Measurements from ENCODE around the gene GCN1.
"Not testable (repeated sequence)": the region's sequence is repeated elsewhere in the genome, so short reads cannot be mapped to it uniquely, and the experiment has no call there.

GCN1 gene, protein sequence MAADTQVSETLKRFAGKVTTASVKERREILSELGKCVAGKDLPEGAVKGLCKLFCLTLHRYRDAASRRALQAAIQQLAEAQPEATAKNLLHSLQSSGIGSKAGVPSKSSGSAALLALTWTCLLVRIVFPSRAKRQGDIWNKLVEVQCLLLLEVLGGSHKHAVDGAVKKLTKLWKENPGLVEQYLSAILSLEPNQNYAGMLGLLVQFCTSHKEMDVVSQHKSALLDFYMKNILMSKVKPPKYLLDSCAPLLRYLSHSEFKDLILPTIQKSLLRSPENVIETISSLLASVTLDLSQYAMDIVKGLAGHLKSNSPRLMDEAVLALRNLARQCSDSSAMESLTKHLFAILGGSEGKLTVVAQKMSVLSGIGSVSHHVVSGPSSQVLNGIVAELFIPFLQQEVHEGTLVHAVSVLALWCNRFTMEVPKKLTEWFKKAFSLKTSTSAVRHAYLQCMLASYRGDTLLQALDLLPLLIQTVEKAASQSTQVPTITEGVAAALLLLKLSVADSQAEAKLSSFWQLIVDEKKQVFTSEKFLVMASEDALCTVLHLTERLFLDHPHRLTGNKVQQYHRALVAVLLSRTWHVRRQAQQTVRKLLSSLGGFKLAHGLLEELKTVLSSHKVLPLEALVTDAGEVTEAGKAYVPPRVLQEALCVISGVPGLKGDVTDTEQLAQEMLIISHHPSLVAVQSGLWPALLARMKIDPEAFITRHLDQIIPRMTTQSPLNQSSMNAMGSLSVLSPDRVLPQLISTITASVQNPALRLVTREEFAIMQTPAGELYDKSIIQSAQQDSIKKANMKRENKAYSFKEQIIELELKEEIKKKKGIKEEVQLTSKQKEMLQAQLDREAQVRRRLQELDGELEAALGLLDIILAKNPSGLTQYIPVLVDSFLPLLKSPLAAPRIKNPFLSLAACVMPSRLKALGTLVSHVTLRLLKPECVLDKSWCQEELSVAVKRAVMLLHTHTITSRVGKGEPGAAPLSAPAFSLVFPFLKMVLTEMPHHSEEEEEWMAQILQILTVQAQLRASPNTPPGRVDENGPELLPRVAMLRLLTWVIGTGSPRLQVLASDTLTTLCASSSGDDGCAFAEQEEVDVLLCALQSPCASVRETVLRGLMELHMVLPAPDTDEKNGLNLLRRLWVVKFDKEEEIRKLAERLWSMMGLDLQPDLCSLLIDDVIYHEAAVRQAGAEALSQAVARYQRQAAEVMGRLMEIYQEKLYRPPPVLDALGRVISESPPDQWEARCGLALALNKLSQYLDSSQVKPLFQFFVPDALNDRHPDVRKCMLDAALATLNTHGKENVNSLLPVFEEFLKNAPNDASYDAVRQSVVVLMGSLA (N-terminal part only)
- total RNA-seq = 192 to 247 (median 231) reads per million in 4 donors

DNA sequence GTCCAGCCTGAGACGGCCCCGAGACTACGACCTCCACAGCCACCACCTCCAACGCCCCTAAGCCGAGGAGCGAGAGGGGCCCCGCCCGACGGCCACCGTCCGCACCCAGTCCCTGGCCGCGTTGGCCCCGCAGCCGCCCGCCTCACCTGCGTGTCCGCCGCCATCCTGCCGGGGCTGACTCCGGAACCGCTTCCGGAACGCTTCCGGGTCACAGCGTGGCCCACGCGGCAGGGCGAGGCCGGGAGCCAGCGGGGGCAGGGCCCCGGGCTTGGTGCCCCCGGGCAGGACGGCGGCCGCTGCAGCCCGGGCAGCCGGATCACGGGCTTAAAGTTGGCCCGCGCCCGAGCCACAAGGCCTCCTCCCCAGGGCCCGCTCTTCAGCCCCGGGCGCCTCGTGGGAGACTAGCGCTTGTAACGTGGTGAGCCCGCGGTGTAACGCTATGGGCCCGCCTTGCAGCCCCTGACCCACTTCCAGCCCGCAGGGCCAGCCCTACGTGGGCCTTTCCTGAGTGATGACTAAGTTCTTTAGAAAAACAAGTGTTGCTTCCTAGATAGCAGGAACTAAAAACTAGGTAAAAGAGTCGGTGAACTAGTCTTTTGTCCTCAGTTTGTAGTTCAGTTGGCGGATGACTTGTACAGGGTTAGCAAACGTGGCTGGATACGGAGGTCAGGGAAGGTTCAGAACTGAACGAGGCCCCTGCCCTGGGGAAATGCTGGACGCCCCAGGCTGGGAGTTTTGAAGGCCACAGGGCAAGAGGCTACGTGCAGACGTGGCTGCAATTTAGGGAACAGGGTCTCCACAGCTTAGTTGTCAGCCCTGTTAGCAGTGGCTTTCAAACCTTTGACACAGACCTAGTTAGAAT, at the start of gene GCN1:
Gene GCN1, minus strand, starts transcription at position 182 of the 862 bp plus-strand sequence. Its CDS starts 18 bp downstream, at position 164.
- peak; percentile 75 to 85 (median 82) for DNase-seq

DNA sequence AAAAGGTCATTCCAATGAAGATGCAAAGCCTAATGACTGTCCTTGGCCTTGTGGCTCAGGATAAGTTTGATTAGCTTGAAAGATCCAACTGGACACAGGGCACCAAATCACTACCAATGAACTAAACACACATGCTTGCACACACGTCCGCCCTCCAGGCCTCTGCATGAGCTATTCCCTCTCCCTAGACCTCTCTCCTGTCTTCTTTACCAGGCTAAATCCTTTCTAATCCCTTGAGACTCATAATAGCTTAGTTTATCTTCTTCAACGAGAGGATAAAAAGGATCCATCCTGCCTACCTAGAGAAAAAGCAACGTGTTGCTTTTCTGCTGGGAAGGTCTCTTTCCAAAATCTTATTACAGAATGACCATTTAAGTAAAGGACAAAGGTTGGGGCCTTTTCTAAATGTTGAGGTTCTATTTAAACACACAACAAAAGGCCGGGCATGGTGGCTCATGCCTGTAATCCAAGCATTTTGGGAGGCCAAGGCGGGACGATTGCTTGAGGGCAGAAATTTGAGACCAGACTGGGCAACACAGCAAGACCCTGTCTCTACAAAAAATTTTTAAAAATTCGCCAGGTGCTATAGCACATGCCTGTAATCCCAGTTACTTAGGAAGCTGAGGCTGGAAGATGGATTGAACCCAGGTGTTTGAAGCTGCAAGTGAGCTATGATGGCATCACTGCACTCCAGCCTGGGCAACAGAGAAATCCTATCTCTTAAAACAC, 48.6 kb upstream of the GCN1 start:
- no peak for DNase-seq

DNA sequence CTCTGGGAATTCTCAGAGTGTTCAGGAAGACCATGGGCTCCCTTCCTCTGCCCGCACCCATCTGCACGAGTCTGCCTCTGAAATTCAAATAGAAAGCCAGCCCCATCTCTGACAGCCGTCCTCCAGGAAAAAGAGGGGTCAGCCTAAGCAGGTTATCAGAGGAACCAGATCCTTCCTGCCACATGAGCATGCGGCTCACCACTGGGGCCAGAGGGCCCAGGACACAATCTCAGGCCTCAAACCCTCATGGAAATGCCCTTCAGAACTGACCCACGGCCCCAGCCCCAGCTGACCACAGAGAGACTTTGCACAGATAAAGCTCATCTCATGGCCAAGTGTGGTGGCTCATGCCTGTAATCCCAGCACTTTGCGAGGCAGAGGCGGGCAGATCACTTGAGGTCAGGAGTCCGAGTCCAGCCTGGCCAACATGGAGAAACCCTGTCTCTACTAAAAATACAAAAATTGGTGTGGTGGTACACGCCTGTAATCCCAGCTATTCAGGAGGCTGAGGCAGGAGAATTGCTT, 47.8 kb upstream of the GCN1 start:
- DNase-seq = no peak

DNA sequence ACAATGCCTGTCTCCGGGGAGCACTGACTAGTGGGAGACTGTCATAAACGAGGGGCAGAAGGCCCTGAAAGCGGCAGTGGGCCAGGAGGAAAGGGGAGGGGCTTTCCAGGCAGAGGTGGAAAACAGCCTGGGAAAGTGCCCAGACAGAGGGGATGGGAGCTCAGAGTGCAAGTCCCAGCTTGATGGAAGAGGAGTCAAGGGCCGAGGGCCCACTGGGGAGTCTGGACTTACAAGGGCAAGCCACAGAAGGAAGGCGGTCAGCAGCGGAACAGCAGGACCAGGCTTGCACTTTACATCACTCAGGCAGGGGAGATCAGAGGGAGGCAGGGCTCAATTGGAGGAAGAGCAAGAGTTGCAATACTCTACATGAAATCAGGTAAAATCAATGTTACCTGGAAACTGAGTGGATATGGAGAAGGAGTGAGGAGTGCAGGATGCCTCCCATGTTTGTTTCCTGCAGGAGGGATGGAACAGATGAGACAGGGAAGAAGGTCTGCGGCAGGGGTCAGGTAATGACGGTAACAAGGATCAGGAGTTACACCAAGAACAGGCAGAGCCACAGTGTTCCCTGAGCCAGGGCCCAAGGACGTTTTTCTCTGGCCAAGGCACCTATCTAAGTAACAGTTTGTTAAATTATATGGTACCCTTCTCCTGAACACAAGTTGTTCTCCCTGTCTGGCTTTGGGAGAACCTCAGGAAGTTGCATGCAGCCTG, 47.2 kb upstream of the GCN1 start:
- DNase-seq = no peak

DNA sequence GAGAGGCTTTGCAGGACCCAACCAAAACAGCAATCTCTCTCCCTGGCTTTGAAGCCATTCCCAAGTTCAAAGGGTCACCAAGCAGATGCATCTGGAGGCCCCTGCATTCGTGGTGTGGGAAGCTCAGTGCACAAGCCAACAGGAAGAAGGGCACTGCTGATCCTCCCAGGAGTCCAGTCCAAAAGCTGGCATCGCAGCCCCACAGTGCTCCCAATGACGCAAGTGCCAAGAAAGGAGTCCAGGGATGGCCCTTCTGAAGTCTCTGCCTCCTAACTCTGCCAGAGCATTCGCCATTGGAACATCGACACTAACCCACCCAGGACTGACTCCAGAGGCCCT, 45.9 kb upstream of the GCN1 start:
- no peak for DNase-seq

DNA sequence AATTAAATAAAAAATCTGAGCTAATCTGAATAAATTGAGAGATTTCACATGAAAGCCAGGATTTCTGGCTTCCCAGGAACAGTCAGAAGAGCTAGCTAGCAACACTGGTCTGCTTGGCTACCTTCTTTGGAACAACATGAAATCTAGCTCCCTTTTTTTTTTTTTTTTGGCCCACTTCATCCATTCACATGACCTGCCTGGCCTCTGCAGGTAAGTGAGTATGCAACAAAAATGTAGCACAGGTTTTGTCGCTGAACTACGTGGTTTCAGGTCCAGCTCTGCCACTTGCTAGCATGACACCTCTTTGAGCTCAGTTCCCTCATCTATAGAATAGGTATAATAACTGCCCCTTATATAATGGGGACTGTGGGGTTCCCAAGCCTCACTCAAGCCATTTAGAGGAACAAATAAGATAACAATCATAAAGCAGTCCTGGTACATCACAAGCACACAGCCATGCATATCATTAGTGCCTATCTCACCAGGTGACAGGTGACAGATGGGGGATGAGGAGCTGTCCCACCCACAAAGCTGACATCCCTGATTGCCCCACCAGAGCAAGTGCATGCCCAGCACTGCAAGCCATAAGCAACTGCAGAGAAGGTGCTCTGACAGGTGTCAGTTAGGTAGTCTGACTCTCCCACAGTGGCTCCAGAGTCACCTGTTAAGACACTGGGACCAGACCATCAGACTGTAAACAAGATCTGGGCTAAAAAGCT, 45.4 kb upstream of the GCN1 start:
- DNase-seq = no peak

DNA sequence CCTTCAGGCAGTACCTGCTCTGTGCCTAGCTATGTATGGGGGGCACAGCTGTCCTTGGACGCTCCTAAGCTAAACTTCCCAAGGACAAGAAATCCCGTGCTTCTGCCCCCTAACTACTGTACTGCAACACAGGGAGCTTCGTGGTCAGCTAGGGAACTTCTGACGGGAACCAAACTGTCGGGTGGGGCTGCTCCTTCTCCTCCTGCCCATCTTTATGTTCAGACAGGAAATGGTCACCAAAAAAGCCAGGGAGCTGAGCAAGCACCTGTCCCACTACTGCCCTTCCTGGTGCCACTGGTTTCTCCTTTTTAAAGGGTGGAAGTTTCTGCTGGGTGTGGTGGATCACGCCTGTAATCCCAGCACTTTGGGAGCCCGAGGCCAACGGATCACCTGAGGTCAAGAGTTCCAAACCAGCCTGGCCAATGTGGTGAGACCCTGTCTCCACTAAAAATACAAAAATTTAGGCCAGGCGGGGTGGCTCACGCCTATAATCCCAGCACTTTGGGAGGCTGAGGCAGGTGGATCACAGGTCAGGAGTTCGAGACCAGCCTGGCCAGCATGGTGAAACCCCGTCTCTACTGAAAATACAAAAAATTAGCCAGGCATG, 44.4 kb upstream of the GCN1 start:
- no peak for DNase-seq

DNA sequence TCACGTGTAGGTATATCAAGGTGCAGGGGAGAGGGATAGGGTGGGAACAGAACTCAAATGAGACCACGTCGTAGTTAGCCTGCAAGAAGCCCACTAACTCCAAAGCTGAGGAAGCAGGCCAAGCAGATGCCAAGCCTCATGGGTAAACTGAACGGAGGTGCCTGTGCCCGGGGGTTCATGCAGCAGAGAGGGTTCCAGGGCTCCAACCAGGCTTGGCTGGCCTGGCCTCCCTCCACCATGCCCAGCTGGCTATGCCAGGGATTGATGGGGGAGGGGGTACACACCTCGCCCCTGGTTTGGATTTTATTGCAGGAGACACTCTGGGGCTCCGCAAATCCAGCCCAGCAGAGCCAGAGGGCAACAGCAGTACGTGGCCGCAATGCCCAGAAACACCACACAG, 43.7 kb upstream of the GCN1 start:
- no peak for DNase-seq

DNA sequence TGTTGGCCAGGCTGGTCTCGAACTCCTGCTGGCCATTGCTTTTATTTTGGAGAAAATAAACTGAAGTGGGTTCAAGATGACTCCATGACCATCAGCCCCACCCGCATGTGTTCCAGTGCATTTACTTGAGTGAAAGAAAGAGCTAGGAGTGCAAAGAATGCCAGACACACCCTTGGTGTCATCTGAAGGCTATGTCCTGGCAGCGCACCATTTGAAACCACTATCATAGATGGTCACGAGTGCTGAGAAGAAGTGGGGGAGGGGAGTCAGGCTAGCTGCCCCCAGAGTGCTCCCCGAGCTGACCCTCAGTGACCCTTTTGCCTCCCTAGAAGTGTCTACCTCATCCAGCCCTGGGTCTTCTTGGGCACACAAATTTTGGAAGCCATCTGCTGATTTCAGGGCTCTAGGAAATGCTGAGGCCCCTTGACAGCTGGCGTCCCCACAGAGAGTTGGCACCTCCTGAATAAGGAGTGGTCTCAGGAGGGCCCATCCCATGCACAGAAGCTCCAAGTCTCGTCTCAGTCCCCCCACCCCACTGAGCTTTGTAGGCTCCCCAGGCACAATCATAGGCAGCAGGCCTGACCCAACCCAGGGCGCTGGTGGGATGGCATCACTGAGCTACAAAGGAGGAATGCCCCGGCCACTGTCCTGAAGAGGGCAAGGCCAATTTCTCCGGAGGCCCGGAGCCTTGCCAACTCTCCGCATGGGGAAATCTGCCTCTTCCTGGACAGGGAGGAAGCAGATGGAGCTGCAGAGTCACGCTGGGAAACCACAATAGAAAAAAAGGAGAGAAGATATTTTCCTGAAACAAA, 43.1 kb upstream of the GCN1 start:
- DNase-seq = no peak

DNA sequence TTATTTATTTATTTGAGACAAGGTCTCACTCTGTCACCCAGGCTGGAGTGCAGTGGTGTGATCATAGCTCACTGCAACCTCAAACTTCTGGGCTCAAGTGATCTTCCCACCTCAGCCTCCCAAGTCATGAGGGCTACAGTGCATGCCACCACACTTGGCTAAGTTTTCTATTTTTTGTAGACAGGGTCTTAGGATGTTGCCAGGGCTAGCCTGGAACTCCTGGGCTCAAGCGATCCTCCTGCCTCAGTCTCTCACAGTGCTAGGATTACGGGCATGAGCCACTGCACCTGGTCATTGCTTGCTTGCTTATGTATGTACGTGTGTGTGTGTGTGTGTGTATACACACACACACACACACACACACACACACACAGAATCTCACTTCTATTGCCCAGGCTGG, 42.3 kb upstream of the GCN1 start:
- DNase-seq = not testable (repeated sequence)

DNA sequence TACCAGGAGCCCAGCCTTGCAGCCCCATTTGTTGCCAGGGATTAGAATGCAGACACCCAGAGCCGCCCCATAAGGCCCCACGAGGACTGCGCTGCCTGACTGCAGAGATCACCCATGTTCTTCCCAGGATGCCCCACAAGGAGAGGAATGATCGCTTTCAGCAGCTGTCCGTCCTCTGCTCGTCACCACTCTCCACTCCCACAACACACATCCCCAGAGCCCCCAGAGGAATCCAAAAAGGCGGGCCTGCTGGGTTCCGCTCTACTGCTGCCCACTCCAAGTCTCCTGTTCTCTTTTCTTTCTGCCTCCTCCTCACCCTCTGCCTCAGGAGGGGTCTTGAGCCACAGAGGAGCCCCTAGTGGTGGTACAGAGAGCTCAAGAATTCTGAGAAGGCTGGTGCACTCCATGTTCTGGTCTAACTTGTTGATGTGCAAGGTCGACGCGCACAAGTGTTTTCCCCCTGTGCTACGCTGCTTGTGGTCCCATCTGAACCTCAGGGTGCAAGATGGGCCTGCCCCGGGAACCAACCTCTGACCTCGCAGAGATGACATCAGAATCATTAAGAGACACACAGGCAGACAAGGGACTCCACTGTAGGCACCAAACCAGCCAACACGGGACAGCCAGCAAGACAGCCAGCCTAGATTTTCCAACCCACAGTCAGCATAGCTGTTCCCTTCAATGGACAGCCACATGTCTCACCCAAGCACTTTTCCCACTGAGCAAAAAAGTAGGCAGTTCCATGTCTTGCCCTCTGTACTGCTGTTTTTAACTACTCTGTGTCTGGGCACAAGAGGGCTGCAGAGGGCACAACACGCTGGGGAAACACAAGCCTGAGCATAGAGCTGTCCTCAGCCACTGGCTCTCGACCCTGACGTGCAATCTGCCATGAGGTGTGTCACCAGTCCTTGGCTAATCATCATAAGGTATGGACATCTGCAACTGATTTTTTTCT, 41.1 kb upstream of the GCN1 start:
- no peak for DNase-seq

DNA sequence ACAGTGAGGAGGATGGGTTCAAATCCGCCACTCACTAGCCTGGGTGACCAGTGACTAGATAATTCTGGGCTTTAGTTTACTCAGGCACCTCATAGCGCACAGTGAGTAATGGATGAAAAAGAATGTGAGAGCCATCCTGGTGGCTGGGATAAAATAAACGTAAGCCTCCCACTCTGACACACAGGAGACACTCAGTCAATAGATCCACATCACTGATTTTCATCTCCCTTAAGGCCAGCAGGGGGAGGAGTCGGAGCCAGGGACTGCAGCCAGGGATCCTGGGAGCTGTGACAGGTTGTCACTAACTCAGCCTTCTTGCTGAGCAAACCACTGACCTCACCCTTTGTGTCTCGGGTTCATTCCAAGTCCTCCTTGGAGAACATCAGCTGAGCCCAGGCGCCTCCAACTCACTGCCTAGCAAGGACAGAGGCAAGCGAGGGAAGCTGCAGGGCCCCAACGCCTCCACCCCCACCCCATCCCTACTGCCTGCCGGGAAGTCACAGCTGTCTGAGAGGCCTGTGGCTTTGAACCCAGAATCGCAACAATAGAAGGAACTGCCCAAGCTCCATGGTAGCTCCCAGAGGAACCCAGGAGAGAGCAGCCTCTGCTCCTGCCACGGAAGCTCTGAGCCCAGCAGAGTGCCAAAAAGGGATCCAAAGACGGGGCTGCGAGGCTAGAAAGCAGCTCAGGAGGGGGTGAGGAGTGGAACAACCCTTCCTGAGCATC, 40.3 kb upstream of the GCN1 start:
- DNase-seq = no peak

DNA sequence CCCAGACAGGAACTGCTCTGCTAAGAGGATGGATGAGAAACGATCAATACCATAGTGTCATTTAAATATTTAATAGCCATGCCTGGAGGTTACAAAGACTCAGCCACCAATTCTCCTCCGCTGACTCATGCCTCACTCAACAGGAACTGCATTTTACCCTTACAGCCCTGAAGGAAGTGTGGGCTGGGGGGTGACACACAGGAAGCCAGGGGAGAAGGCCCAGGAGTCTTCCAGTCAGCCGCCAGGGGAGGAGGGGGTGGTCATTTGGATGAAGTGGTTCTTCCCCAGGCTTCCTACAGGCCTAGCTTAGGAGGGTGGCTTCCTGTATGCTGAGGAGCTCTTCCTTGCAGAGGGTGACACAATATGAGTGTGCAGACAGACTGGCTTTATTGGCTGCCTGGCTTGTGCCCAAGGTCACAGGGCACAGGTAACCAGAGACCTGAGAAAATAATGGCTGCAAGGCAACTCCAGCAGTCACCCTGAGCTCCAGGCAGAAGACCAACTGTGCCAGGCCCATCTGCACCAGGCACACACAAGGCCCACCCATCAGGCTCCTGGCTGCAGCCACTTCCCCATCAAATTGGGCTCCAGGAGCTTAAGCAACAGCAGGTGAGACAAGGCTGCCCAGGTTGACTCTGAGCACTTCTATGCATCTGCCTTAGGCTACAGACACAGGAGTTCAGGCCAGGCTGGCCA, 36.9 kb upstream of the GCN1 start:
- peak in 4 of 5 donors; percentile 49 to 85 (median 53) for DNase-seq

DNA sequence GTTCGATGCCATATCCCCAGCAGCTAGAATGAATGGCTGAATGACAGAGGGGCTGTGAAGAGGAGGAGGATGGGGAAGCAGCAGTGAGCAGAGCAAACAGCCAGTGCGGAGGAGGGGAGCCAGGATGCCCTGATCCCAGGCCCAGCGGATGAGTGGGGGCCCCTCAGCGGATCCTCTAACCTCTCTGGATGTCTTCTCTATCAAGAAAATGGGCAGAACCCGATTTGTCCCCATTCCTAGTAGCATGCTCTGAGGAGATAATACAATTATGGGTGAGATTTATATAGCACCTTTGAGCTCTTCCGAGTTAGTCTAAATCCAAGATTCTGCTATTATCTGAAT, 36.4 kb upstream of the GCN1 start:
- DNase-seq = no peak

DNA sequence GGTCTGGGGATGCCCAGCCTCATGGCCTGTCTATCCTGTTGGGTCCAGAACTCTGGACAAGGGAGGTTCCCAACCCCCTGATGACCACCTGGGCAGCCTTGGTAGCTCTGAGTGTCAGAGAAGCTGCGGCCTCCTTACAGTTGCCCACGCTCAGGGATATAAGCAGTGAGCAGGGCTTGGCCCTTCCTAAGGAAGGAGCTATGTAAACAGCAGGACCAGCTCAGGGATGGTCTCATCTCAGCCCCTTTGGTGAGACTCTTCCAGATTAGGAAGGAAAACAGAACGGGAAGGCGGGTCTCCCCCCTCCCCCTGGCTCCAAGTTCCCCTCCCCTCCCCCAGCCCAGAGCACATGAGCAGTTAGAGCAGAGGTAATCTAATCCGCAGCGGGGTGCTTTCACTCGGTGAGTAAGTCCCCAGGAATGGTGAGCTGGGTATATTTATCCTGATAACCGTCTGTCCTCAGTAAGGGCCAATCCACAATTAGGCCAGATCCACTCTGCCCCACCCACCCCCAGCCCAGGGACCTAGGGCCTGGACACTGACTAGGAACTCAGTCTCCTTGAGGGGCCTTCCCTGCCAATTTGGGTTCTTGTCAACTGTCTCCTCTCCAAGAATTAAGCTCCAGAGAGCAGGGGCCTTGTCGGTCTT, 35.9 kb upstream of the GCN1 start:
- no peak for DNase-seq
